Uterine smooth muscle cell (primary cell): Measurements from ENCODE around the gene BAZ1A. TPM values are rescaled to one million over a fixed set of nuclear protein-coding genes. Genes with fewer than 3 reads are reported as not detected.

Experiments used
- total RNA-seq: library from RNA; depleted of rRNA; stranded (reverse); fragments of >200 nt; gene quantifications from 2 replicates; pipeline ENCODE4 v1.2.3, GENCODE V29; 2014

BAZ1A gene, protein sequence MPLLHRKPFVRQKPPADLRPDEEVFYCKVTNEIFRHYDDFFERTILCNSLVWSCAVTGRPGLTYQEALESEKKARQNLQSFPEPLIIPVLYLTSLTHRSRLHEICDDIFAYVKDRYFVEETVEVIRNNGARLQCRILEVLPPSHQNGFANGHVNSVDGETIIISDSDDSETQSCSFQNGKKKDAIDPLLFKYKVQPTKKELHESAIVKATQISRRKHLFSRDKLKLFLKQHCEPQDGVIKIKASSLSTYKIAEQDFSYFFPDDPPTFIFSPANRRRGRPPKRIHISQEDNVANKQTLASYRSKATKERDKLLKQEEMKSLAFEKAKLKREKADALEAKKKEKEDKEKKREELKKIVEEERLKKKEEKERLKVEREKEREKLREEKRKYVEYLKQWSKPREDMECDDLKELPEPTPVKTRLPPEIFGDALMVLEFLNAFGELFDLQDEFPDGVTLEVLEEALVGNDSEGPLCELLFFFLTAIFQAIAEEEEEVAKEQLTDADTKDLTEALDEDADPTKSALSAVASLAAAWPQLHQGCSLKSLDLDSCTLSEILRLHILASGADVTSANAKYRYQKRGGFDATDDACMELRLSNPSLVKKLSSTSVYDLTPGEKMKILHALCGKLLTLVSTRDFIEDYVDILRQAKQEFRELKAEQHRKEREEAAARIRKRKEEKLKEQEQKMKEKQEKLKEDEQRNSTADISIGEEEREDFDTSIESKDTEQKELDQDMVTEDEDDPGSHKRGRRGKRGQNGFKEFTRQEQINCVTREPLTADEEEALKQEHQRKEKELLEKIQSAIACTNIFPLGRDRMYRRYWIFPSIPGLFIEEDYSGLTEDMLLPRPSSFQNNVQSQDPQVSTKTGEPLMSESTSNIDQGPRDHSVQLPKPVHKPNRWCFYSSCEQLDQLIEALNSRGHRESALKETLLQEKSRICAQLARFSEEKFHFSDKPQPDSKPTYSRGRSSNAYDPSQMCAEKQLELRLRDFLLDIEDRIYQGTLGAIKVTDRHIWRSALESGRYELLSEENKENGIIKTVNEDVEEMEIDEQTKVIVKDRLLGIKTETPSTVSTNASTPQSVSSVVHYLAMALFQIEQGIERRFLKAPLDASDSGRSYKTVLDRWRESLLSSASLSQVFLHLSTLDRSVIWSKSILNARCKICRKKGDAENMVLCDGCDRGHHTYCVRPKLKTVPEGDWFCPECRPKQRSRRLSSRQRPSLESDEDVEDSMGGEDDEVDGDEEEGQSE (N-terminal part only)
- total RNA-seq: 25.4 and 43.4 TPM in 2 replicates

DNA sequence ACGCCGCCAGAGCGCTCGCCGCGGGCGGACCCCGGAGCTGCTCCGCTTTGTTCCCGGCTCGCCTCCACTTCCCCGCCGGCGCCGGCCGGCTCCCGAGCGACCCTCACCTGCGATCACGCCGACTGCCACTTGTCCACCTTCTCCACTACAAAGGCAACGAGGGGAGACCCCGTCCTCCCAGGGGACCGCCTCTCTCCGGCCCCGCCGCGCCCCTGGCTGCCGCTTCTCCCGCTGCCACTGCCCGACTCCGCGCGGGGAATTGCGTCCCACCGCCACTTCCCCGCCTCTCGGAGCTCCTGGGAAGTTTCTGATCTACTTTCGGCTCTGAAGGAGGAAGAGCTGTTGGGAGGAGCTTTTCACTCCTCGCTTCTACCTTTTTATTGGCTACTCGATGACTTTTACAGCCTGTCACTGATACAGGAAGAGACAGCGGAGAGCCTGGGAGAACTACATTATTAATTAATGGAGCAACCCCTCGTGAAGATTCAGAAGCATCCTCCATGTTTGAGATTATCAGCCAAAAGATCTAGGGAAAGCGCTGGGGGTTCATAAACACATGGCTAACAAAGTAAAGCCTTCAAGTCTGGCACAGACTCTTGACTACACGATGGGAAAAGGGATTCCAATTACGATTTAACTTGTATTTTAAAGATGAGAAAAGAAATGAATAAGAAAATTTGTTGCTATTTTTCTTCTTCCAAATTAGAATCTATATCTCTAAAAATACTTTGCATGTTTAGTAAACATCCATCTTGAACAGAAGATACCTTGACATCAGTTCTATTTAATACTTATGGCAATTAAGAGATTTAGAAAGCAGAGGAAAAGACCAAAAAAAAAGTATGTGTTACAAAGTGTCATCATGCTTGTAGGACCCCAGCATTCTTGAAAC lies at the start of gene BAZ1A:
BAZ1A (minus strand) TSS at position 330 of the 892 bp plus-strand sequence. CDS start 756 bp downstream, outside the sequence.

DNA sequence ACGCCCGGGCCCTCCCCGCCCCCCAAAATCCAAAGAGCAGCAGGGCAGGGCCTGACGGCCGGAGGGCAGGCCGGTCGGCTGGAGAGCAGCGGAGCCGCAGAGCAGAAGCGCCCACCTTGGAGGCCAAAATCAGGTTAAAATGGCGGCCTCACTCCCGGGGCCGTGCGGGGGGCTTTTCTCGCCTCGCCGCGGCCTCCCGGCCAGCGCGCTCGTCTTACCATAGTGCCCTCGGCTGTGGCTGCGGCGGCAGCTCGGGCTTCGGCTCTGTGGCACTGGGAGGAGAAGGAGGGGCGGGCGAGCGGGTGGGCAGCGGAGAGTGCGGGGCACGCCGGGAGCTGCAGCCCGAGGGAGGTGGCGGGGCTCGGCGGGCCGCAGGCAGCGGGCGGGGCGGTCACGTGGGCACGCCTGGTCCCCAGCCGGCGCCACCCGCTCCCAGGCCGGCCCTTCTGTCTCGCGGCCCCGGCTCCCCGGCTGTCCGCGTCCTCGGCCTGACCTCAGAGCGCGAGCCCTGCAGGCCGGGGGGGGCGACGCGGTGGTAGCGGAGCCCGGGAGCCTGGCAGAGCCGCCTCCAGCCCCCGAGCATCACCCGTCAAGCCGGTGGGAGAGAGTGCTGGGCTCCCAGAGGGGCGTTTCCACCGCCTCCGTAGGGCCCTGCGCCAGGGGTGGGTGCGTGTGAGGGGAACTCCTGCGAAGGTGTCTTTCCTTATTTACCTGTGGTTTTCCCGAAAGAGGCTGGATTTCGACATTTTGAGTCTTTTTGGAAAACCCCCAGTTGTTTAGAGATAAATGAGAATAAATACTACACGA lies 160.6 kb downstream of the BAZ1A start, which contains the start of gene CFL2:
CFL2 (minus strand) TSS at position 274 of the 807 bp plus-strand sequence; CDS start at position 221, 53 bp downstream.

Other genes starting within 250 kb of the BAZ1A start
- gene SNX6, start 245.2 kb downstream of the BAZ1A start, total RNA-seq: 167 and 226 TPM in 2 replicates
- 164 and 186 TPM in 2 replicates for gene CFL2, start 160.8 kb downstream of the BAZ1A start, total RNA-seq
- gene SRP54, start 107.6 kb upstream of the BAZ1A start, total RNA-seq: 118 and 130 TPM in 2 replicates
- 48.4 and 55.0 TPM in 2 replicates for gene FAM177A1, start 170.9 kb upstream of the BAZ1A start, total RNA-seq
- 29.4 and 33.0 TPM in 2 replicates for gene PPP2R3C, start 246.6 kb upstream of the BAZ1A start, total RNA-seq
- gene PRORP, start 247.2 kb upstream of the BAZ1A start, total RNA-seq: 24.9 and 27.7 TPM in 2 replicates